Measurements from ENCODE around the gene ALOXE3.

ALOXE3 gene

GRCh38 chr17:8166731-8167130 lies 48.4 kb upstream of the ALOXE3 start:
- no peak for ATAC-seq

GRCh38 chr17:8164815-8165131 lies 46.5 kb upstream of the ALOXE3 start:
- no peak for ATAC-seq
- TF ChIP-seq CREB5 (CRISPR knock-in tag; IDR thresholded peaks at IDR 0.05; ENCODE audit: low read depth) (no peak), ZNF70 (CRISPR knock-in tag; IDR thresholded peaks at IDR 0.05) (no peak), ARNTL (CRISPR knock-in tag; IDR thresholded peaks at IDR 0.05; ENCODE audit: borderline replicate concordance, low read depth) (no peak), ZFP30 (CRISPR knock-in tag; IDR thresholded peaks at IDR 0.05) (no peak), CSDC2 (CRISPR knock-in tag; IDR thresholded peaks at IDR 0.05) (no peak), PATZ1 (CRISPR knock-in tag; IDR thresholded peaks at IDR 0.05; ENCODE audit: borderline replicate concordance) (no peak), TOX (CRISPR knock-in tag; IDR thresholded peaks at IDR 0.05; ENCODE audit: borderline replicate concordance) (no peak), TSHZ2 (CRISPR knock-in tag; IDR thresholded peaks at IDR 0.05) (no peak), BACH2 (CRISPR knock-in tag; IDR thresholded peaks at IDR 0.05; ENCODE audit: borderline replicate concordance) (no peak), ISL1 (CRISPR knock-in tag; IDR thresholded peaks at IDR 0.05) (no peak), CSRNP3 (CRISPR knock-in tag; IDR thresholded peaks at IDR 0.05) (no peak), OSR1 (CRISPR knock-in tag; IDR thresholded peaks at IDR 0.05) (no peak), ZNF565 (CRISPR knock-in tag; conservative IDR thresholded peaks at IDR 0.05; ENCODE audit: low read depth) (no peak), TCF4 (CRISPR knock-in tag; IDR thresholded peaks at IDR 0.05; ENCODE audit: borderline replicate concordance) (no peak)

More at GRCh38 chr17:8166731-8167130, 48.4 kb upstream of the ALOXE3 start:
- TF ChIP-seq ARNTL (CRISPR knock-in tag; IDR thresholded peaks at IDR 0.05; ENCODE audit: borderline replicate concordance, low read depth) (no peak), TCF4 (CRISPR knock-in tag; IDR thresholded peaks at IDR 0.05; ENCODE audit: borderline replicate concordance) (no peak), ZFP30 (CRISPR knock-in tag; IDR thresholded peaks at IDR 0.05) (no peak), SNAI2 (CRISPR knock-in tag; IDR thresholded peaks at IDR 0.05) (no peak), ZNF8 (CRISPR knock-in tag; IDR thresholded peaks at IDR 0.05) (no peak), ESRRG (CRISPR knock-in tag; IDR thresholded peaks at IDR 0.05) (no peak), CSRNP3 (CRISPR knock-in tag; IDR thresholded peaks at IDR 0.05) (no peak), PPARA (CRISPR knock-in tag; IDR thresholded peaks at IDR 0.05; ENCODE audit: borderline replicate concordance) (no peak), CREB5 (CRISPR knock-in tag; IDR thresholded peaks at IDR 0.05; ENCODE audit: low read depth) (no peak), OSR1 (CRISPR knock-in tag; IDR thresholded peaks at IDR 0.05) (no peak), ZNF565 (CRISPR knock-in tag; conservative IDR thresholded peaks at IDR 0.05; ENCODE audit: low read depth) (no peak), CSDC2 (CRISPR knock-in tag; IDR thresholded peaks at IDR 0.05) (no peak), ZC3H10 (CRISPR knock-in tag; IDR thresholded peaks at IDR 0.05) (no peak), ZNF70 (CRISPR knock-in tag; IDR thresholded peaks at IDR 0.05) (no peak), ZFP3 (CRISPR knock-in tag; IDR thresholded peaks at IDR 0.05) (no peak), RARB (CRISPR knock-in tag; IDR thresholded peaks at IDR 0.05) (no peak), GLIS3 (CRISPR knock-in tag; IDR thresholded peaks at IDR 0.05) (no peak), TSHZ2 (CRISPR knock-in tag; IDR thresholded peaks at IDR 0.05) (no peak), BACH2 (CRISPR knock-in tag; IDR thresholded peaks at IDR 0.05; ENCODE audit: borderline replicate concordance) (no peak)

Measured in SK-N-SH treated with all-trans-retinoic acid at 6 μM for 48 hours (cell line).